Vagina (tissue), 2 donors: ENCODE data around the gene FRMD4A.

ENCODE experiments used
- CTCF ChIP-seq, 3 experiments: fragments of 450-650 bp in 2 of 3; fragments of 200-600 bp in 1 of 3; sonication (generic) in 1 of 3; IDR thresholded peaks; one replicate each; pipeline ENCODE4 v1.5.1; 2017 to 2019; ENCODE audit warnings: antibody characterized with exemption in 3 of 3, mild to moderate bottlenecking in 2 of 3, moderate library complexity in 2 of 3
- POLR2A ChIP-seq, 2 donors: fragments of 450-650 bp; IDR thresholded peaks; one replicate each; pipeline ENCODE4 v1.6.1; 2017; ENCODE audit warnings: antibody characterized with exemption in 2 of 2, mild to moderate bottlenecking in 2 of 2, moderate library complexity in 2 of 2

- TF ChIP-seq POLR2A (IDR thresholded peaks at IDR 0.05) (no peak), CTCF (IDR thresholded peaks at IDR 0.05) (no peak)
These were observed 716.0 kb downstream of the FRMD4A start for GRCh38 chr10:13614530-13615332.
